HCT116 (cell line): Measurements from ENCODE around the gene TCHH. TPM values are rescaled to one million over a fixed set of nuclear protein-coding genes. Genes with fewer than 3 reads are reported as not detected.

Source experiments
- ATAC-seq: fragments of 200-7000 bp; cut with Tn5 transposase; 2 replicates; pipeline ENCODE4 v1.9.1; 2020; ENCODE audit warnings: mild to moderate bottlenecking, moderate library complexity
- BruUV-seq: library from RNA; stranded (reverse); fragments of 400-500 nt; replicated peaks from 2 replicates; lab custom pipeline; 2021; lab: Mats Ljungman, UMichigan
- CTCF ChIA-PET: fragments of 300-600 bp; sonication (Branson Sonifier 250); formaldehyde crosslinking; loops from one replicate; lab custom pipeline; 2021; ENCODE audit warnings: antibody characterized with exemption; lab: Charles Lee
- POLR2A ChIA-PET: fragments of 300-600, 350-600 bp; sonication (Branson Sonifier 250); formaldehyde crosslinking; loops from one replicate; lab custom pipeline; 2021; ENCODE audit warnings: antibody characterized with exemption; lab: Charles Lee
- RAD21 ChIA-PET, 2 experiments: fragments of 300-600 bp; sonication (Branson Sonifier 250); formaldehyde crosslinking; loops; one replicate each; lab custom pipeline; 2023; ENCODE audit warnings: low total read pairs in 2 of 2; ENCODE audit not compliant: uncharacterized antibody in 2 of 2, unreplicated experiment in 2 of 2, low non-redundant PET in 1 of 2; lab: Charles Lee
- DNase-seq: peaks from one replicate; pipeline ENCODE4 v3.0.0-alpha.2; 2010; ENCODE audit warnings: low read depth, low spot score
- H2AFZ ChIP-seq: fragments of 200-600 bp; shearing (Covaris generic), sonication (generic); 2 replicates; pipeline ENCODE4 v1.6.1; 2017; ENCODE audit warnings: low read depth, mixed run types, mixed read lengths, antibody characterized with exemption, low read length; ENCODE audit not compliant: poor library complexity, severe bottlenecking
- H3K27ac ChIP-seq: 2 replicates; pipeline ENCODE4 v1.5.1; 2012; ENCODE audit warnings: low read depth, low read length
- H3K27me3 ChIP-seq: fragments of 200-600 bp; sonication (generic); 2 replicates; pipeline ENCODE4 v1.6.1; 2016; ENCODE audit warnings: mixed run types, low read length, mixed read lengths; ENCODE audit not compliant: insufficient read depth
- H3K36me3 ChIP-seq, 2 experiments: fragments of 200-500 bp in 1 of 2; fragments of 200-600 bp in 1 of 2; sonication (Bioruptor generic) in 1 of 2; sonication (generic) in 1 of 2; 2 replicates each; pipeline versions ENCODE4 v1.5.1 to v1.6.1; 2014 to 2016; ENCODE audit warnings: low read length in 2 of 2, inconsistent platforms in 1 of 2, mixed read lengths in 1 of 2, mixed run types in 1 of 2; ENCODE audit not compliant: insufficient read depth in 2 of 2, control insufficient read depth in 1 of 2
- H3K4me1 ChIP-seq, 2 experiments: fragments of 200-600 bp in 1 of 2; sonication (generic) in 1 of 2; 2 replicates each; pipeline versions ENCODE4 v1.5.1 to v1.6.1; 2012 to 2017; ENCODE audit warnings: low read length in 2 of 2, inconsistent platforms in 1 of 2, mild to moderate bottlenecking in 1 of 2, mixed read lengths in 1 of 2, mixed run types in 1 of 2, moderate library complexity in 1 of 2; ENCODE audit not compliant: insufficient read depth in 2 of 2, control insufficient read depth in 1 of 2
- H3K4me2 ChIP-seq: fragments of 200-600 bp; sonication (generic); 2 replicates; pipeline ENCODE4 v1.6.1; 2017; ENCODE audit warnings: mixed run types, low read length, mixed read lengths
- H3K4me3 ChIP-seq, 2 experiments: fragments of 200-600 bp in 1 of 2; sonication (generic) in 1 of 2; replicated peaks in 1 of 2; 2 replicates each; pipeline ENCODE4 v1.5.1; 2011 to 2016; ENCODE audit warnings: low read length in 2 of 2, control low read depth in 1 of 2, low read depth in 1 of 2, mild to moderate bottlenecking in 1 of 2, mixed read lengths in 1 of 2, mixed run types in 1 of 2
- H3K79me2 ChIP-seq: fragments of 200-600 bp; sonication (generic); 2 replicates; pipeline ENCODE4 v1.6.1; 2017; ENCODE audit warnings: mild to moderate bottlenecking, mixed run types, low read length, moderate library complexity, mixed read lengths; ENCODE audit not compliant: insufficient read depth
- H3K9ac ChIP-seq: fragments of 200-600 bp; sonication (generic); 2 replicates; pipeline ENCODE4 v1.6.1; 2016; ENCODE audit warnings: low read length, mixed read lengths
- H3K9me2 ChIP-seq: fragments of 200-600 bp; sonication (generic), shearing (Covaris generic); 2 replicates; pipeline ENCODE4 v1.6.1; 2017; ENCODE audit warnings: mixed run types, mild to moderate bottlenecking, moderate library complexity; ENCODE audit not compliant: insufficient read depth
- H3K9me3 ChIP-seq, 2 experiments: fragments of 200-500 bp in 1 of 2; fragments of 200-600 bp in 1 of 2; sonication (Bioruptor generic) in 1 of 2; sonication (generic) in 1 of 2; 2 replicates each; pipeline ENCODE4 v1.6.1; 2014 to 2017; ENCODE audit warnings: low read length in 2 of 2, mixed read lengths in 2 of 2, inconsistent platforms in 1 of 2, low read depth in 1 of 2, mild to moderate bottlenecking in 1 of 2, mixed run types in 1 of 2, moderate library complexity in 1 of 2; ENCODE audit not compliant: control insufficient read depth in 1 of 2, insufficient read depth in 1 of 2
- H4K20me1 ChIP-seq: fragments of 200-600 bp; sonication (generic), shearing (Covaris generic); 2 replicates; pipeline ENCODE4 v1.6.1; 2017; ENCODE audit warnings: mixed run types, mild to moderate bottlenecking, moderate library complexity; ENCODE audit not compliant: insufficient read depth
- ATF3 ChIP-seq: IDR thresholded peaks from 2 replicates; pipeline ENCODE4 v1.6.1; 2012
- CBX3 ChIP-seq: IDR thresholded peaks from 2 replicates; pipeline ENCODE4 v1.6.1; 2012; ENCODE audit warnings: low read depth
- CEBPB ChIP-seq: IDR thresholded peaks from 2 replicates; pipeline ENCODE4 v1.6.1; 2012; ENCODE audit warnings: low read depth
- CTCF ChIP-seq, 3 experiments: fragments of 200-600 bp in 1 of 3; sonication (generic) in 1 of 3; IDR thresholded peaks in 2 of 3; conservative IDR thresholded peaks in 1 of 3; 2 replicates each; pipeline ENCODE4 v1.5.1; 2012 to 2017; ENCODE audit warnings: low read depth in 2 of 3, low read length in 2 of 3, antibody characterized with exemption in 1 of 3, borderline replicate concordance in 1 of 3, control low read depth in 1 of 3, mild to moderate bottlenecking in 1 of 3, mixed read lengths in 1 of 3, mixed run types in 1 of 3, moderate library complexity in 1 of 3; ENCODE audit not compliant: insufficient read depth in 1 of 3
- EGR1 ChIP-seq: IDR thresholded peaks from 2 replicates; pipeline ENCODE4 v1.6.1; 2012; ENCODE audit warnings: low read depth
- EZH2 ChIP-seq: fragments of 200-600 bp; sonication (generic); IDR thresholded peaks from 2 replicates; pipeline ENCODE4 v1.6.1; 2017; ENCODE audit warnings: antibody characterized with exemption, mixed run types
- EZH2phosphoT487 ChIP-seq: fragments of 200-600 bp; IDR thresholded peaks from 2 replicates; pipeline ENCODE4 v1.6.1; 2018; ENCODE audit warnings: antibody characterized with exemption, borderline replicate concordance
- FOSL1 ChIP-seq: IDR thresholded peaks from 2 replicates; pipeline ENCODE4 v1.6.1; 2012; ENCODE audit warnings: low read depth
- MAX ChIP-seq: IDR thresholded peaks from 2 replicates; pipeline ENCODE4 v1.6.1; 2012
- POLR2A ChIP-seq: IDR thresholded peaks from 2 replicates; pipeline ENCODE4 v1.7.0; 2011; ENCODE audit warnings: borderline replicate concordance; ENCODE audit not compliant: insufficient read depth, insufficient read length; ENCODE audit errors: extremely low read depth
- RAD21 ChIP-seq: IDR thresholded peaks from 2 replicates; pipeline ENCODE4 v1.6.1; 2012; ENCODE audit warnings: low read depth, mild to moderate bottlenecking
- SIN3A ChIP-seq: IDR thresholded peaks from 2 replicates; pipeline ENCODE4 v1.6.1; 2012; ENCODE audit warnings: low read depth
- SP1 ChIP-seq: IDR thresholded peaks from 2 replicates; pipeline ENCODE4 v1.6.1; 2012; ENCODE audit warnings: low read depth
- TCF7L2 ChIP-seq: IDR thresholded peaks from 2 replicates; pipeline ENCODE4 v1.7.0; 2011; ENCODE audit warnings: borderline replicate concordance, inconsistent platforms; ENCODE audit not compliant: insufficient read depth, insufficient read length; ENCODE audit errors: extremely low read depth
- ZBTB33 ChIP-seq: IDR thresholded peaks from 2 replicates; pipeline ENCODE4 v1.6.1; 2011; ENCODE audit warnings: mild to moderate bottlenecking, low read length, moderate library complexity; ENCODE audit not compliant: insufficient replicate concordance; ENCODE audit errors: extremely low read depth
- intact Hi-C: fragments of 100-400 bp; cut with micrococcal nuclease; formaldehyde crosslinking; loops from 2 replicates; pipeline ENCODE4 v1.10.0; 2022
- total RNA-seq: library from RNA; stranded (reverse); gene quantifications from one replicate; pipeline ENCODE4 v1.2.1, GENCODE V29; 2021; ENCODE audit not compliant: unreplicated experiment

Gene TCHH
- total RNA-seq, 1 experiment from 2014 or later: 0.02 TPM

- intact Hi-C loops: loop anchor here (2.0 kb wide), 1 partner anchor 61 kb away; no protein-coding TSS in a partner anchor
- H3K9ac ChIP-seq: no peak overlapping the region
- H3K4me1 ChIP-seq: peaks cover 20 to 50% of the 10 kb centered on the region in 2 experiments
- ChIA-PET POLR2A (interaction anchor here (1.0 to 1.5 kb wide), 3 partner anchors 62 to 76 kb away, joined by 3 to 4 read pairs (median 4); partner anchors contain the start of gene S100A11), RAD21 (no interaction called here), CTCF (interaction anchor here (0.7 to 1.7 kb wide), 5 partner anchors 55 to 349 kb away, joined by 3 to 9 read pairs (median 4); no protein-coding TSS in a partner anchor)
- BruUV-seq: no TSS peak
- peak overlapping the region; percentile 62 for H2AFZ ChIP-seq
- ATAC-seq (no peak), DNase-seq (no peak)
- no peaks in the 10 kb centered on the region for H3K9me3 ChIP-seq
- H3K9me2 ChIP-seq: no peaks in the 10 kb centered on the region
- TF ChIP-seq POLR2A (no peak), EZH2phosphoT487 (peak; percentile 43; the same call in 1 of the 2 replicates)
- H3K27me3 ChIP-seq: peaks cover 76% of the 10 kb centered on the region
- H4K20me1 ChIP-seq: no peaks in the 10 kb centered on the region
- no peaks in the 10 kb centered on the region for H3K79me2 ChIP-seq
- H3K36me3 ChIP-seq: no peaks in the 10 kb centered on the region
- H3K4me2 ChIP-seq: peak overlapping the region; percentile 77
- no peak overlapping the region for H3K27ac ChIP-seq
- peak overlapping the region; percentile 44 to 58 for H3K4me3 ChIP-seq
These were observed 5.3 kb downstream of the TCHH start for GRCh38 chr1:152109998-152110294.

GRCh38 chr1:152109231-152109997 lies 5.8 kb downstream of the TCHH start:
- H3K4me2 ChIP-seq: peak overlapping the region; percentile 77
- no peaks in the 10 kb centered on the region for H3K36me3 ChIP-seq
- peak overlapping the region; percentile 44 to 58 for H3K4me3 ChIP-seq
- no peaks in the 10 kb centered on the region for H3K9me2 ChIP-seq
- H3K9me3 ChIP-seq: no peaks in the 10 kb centered on the region
- H3K79me2 ChIP-seq: no peaks in the 10 kb centered on the region
- RAD21 ChIA-PET: no interaction called here
- no peak overlapping the region for H3K9ac ChIP-seq
- intact Hi-C loops: no loop called here
- peaks cover 71% of the 10 kb centered on the region for H3K27me3 ChIP-seq
- POLR2A ChIA-PET: interaction anchor here (1.0 to 1.5 kb wide), 3 partner anchors 61 to 77 kb away, joined by 3 to 4 read pairs (median 4); partner anchors contain the start of gene S100A11
- CTCF ChIA-PET: interaction anchor here (0.7 to 1.7 kb wide), 4 partner anchors 75 to 349 kb away, joined by 3 to 9 read pairs (median 4); no protein-coding TSS in a partner anchor
- no peaks in the 10 kb centered on the region for H4K20me1 ChIP-seq
- peaks cover 20 to 50% of the 10 kb centered on the region in 2 experiments for H3K4me1 ChIP-seq
- ATAC-seq: no peak
- no peak overlapping the region for H2AFZ ChIP-seq
- DNase-seq: no peak
- H3K27ac ChIP-seq: no peak overlapping the region
- no TSS peak for BruUV-seq
- no peak for TF ChIP-seq CEBPB
- TF ChIP-seq TCF7L2: no peak
- TF ChIP-seq CTCF (IDR thresholded peaks at IDR 0.05 in 2 of 3, conservative IDR thresholded peaks at IDR 0.05 in 1 of 3; ENCODE audit: borderline replicate concordance in 1 of 3, insufficient read depth in 1 of 3, low read depth in 2 of 3, low read length in 2 of 3): no peak
- TF ChIP-seq MAX: no peak
- no peak for TF ChIP-seq RAD21
- TF ChIP-seq ZBTB33: no peak
- TF ChIP-seq CBX3: no peak
- TF ChIP-seq EGR1: no peak
- no peak for TF ChIP-seq ATF3
- no peak for TF ChIP-seq SIN3A
- TF ChIP-seq FOSL1: no peak
- TF ChIP-seq POLR2A: no peak
- TF ChIP-seq EZH2: no peak; the same call in 1 of the 2 replicates
- no peak for TF ChIP-seq SP1
